Erythroblast (primary cell): ENCODE measurements around the gene CACNA1C.

Experiments used
- GATA1 ChIP-seq: IDR thresholded peaks from 2 replicates; pipeline ENCODE4 v1.6.1; 2011; ENCODE audit warnings: low read depth, mild to moderate bottlenecking, control low read depth, low read length, moderate library complexity
- POLR2A ChIP-seq: IDR thresholded peaks from 2 replicates; pipeline ENCODE4 v1.6.1; 2011; ENCODE audit warnings: mild to moderate bottlenecking, low read length

- TF ChIP-seq POLR2A (no peak), GATA1 (no peak)
These were observed 101.3 kb downstream of the CACNA1C start for GRCh38 chr12:2154050-2154449.
